Putamen (tissue), 1 donor: ENCODE data around the gene GNPTAB.

Experiments
- DNase-seq: peaks from one replicate; pipeline ENCODE4 v3.0.0-alpha.2; 2016; ENCODE audit warnings: low spot score

Gene GNPTAB

DNA sequence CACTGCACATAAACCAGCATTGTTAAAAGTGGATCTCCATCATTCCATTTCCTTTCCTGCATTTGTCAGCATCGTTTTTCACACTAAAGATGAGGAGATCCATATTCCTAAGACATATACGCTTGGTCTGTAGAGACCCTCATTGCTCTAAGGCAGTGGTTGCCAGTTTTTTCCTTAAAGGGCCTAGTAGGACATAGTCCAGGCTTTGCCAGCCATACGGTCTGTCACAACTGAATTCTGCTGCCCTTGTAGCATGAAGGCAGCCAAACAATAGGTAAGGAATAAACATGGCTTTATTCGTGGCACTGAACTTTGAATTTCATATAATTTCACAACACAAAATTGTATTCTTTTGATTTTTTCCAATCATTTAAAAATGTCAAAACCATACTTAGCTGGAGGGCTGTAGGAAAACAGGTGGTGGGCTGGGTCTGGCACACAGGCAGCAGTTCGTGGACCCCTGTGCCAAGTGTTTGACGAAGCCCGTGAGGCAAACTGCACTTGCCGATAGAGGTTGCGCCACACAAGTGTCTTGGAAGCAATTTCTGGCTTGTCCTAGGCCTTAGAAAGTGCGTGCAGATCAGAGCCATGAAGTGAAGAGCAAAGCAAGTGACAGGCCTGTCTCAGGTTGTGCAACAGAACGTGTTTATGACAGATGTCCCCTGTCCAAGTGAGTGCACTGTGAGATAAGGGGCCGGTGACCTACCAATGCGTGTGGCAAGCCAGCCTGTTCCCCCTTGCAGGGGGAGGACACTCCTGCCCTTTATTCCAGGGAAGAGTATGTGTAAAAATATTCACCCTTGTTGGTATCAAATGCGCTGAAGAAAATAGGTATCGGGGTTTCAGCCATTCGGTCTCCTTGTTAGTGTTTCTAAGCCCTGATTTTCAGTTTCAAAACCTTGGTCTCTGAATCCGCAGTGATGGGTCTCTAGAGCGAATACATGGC is 134.2 kb downstream of the GNPTAB start:
- DNase-seq, result peak; percentile 39

DNA sequence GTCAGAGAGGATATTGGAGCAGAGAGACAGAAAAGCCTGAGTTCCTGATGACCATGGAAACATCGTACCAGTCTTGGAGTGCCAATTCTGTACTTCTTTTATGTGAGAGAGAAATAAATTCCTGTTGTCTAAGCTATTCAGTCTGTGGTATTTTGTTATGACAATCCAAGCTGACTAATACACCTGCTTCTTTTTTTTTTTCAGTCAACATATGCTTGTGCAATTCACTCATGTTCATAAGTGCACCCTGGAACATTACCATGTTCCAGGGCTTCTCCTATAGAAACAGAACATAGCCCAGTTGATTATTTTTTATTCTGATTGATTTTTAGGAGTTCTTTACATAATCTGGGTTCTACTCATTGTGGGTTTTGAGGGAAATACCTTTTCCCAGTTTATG is 135.1 kb downstream of the GNPTAB start:
- no peak for DNase-seq
